GM21515 (cell line): ENCODE results near the gene CNOT9.

ENCODE experiments used
- ATAC-seq: cut with Tn5 transposase; IDR thresholded peaks from one replicate; pipeline ENCODE4 v1.9.1; 2021; ENCODE audit not compliant: unreplicated experiment

CNOT9 gene

GRCh38 chr2:218577482-218578220 is 9.0 kb downstream of the CNOT9 start:
- ATAC-seq: no peak

DNA sequence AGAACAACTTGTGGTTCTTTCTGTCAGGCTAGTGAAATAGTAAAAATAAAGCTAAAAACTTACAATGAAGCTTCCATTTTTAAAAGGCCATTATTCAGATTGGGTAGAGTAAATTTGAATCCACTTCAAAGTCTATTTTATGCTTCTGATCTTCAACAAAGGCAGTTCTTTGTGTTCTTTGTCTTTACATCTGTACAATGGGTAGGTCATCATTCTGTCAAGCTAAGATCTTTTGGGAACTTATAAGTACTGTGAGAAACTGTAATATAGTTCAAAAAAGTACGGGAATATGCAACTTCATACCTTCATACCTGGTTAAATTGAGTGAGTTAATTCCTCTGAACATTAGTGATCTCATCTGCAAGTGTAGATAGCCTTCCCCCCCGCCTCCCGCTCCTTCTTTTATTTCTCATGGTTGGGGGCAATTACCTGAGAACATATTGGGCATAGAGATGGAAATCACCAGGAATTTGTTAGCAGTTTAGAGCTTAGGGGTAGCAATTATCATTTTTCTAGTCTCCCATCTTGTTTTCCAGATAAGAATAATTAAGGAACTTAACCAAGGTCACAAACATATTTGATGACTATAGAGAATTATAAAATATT is 9.7 kb downstream of the CNOT9 start:
- no peak for ATAC-seq

- no peak for ATAC-seq
These were observed 13.4 kb downstream of the CNOT9 start for GRCh38 chr2:218582076-218582475.

DNA sequence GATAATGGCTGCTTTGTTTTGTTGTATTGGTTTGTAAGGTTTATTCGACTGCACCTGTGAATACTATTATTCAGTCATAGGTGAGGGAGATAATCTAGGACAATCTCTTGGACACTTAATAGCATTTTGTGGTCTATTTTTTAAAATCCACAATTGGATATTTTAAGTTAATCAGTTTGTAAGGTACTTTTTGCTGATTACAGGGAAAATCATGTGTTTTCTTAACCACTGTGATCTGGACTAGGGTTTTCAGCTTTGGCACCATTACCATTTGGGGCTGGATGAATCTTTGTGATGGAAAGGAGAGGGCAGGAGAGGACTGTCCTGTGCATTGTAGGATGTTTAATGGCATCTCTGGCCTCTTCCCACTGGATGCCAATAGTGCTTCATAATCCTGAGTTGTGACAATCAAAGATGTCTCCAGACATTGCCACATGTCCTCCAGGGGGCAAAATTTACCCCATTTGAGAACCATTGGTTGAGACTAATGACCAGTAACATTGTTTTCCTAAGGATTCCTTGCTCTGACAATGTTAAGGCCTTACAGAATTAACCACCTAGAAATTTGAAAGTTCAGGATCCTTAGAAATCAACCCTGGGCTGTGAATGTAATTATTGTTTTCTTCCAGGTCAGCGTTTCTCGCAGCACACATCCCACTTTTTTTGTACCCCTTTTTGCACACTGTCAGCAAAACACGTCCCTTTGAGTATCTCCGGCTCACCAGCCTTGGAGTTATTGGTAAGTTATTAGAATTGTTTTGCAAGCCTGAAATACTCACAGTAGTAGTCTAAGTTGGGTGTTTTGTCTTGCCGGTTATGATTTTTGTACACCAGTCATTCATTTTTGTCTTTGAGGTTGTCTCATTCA is 15.6 kb downstream of the CNOT9 start:
- ATAC-seq: no peak

GRCh38 chr2:218585541-218585940 is 16.9 kb downstream of the CNOT9 start:
- ATAC-seq: no peak

GRCh38 chr2:218605432-218605831 is 36.8 kb downstream of the CNOT9 start:
- no peak for ATAC-seq

- no peak for ATAC-seq
These were observed 38.9 kb downstream of the CNOT9 start, which contains the start of gene PLCD4 for GRCh38 chr2:218607436-218608115. Gene PLCD4, plus strand, starts transcription at chr2:218607899. Its CDS starts 7,841 bp downstream, at chr2:218615740.

GRCh38 chr2:218615868-218616315 is 47.3 kb downstream of the CNOT9 start:
- no peak for ATAC-seq

DNA sequence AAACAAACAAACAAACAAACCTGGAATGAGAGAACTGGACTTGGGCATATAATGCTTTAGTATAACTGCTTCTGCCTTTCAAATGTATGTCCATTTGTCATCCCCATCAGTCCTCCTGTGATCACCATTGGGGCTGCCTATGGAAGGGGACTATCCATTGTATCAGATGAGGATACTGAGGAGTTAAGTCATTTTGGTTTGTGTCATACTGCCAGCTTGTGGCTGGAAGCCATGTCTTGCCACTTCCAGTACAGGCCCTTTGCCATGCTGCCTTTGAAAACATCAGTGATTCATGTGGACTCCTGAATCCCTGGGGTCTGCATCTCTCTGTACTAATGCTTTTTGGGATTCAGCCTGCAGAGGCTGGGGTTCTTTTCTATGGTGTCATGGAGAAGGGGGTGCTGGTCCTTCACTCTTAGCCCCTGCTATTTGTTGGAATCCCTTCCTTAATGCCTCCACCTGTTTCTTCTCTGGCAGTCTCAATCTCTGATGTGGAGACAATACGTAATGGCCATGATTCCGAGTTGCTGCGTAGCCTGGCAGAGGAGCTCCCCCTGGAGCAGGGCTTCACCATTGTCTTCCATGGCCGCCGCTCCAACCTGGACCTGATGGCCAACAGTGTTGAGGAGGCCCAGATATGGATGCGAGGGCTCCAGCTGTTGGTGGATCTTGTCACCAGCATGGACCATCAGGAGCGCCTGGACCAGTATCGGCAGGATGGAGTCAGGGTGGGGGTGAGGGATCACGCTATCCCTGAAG is 49.6 kb downstream of the CNOT9 start:
- ATAC-seq: no peak

DNA sequence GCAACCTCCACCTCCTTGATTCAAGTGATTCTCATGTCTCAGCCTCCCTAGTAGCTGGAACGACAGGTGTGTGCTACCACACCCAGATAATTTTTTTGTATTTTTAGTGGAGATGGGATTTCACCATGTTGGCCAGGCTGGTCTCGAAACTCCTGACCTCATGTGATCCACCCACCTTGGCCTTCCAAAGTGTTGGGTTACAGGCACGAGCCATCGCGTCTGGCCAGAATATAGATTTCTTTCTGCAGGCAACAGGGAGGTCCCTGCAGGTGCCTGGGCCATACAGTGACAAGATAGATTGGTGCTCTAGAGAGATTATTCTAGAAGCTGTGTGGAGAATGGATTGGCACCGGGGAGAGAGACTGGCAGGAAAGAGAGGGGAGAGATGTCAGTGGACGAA is 52.4 kb downstream of the CNOT9 start:
- no peak for ATAC-seq

- no peak for ATAC-seq
These were observed 54.1 kb downstream of the CNOT9 start for GRCh38 chr2:218622606-218623365.

DNA sequence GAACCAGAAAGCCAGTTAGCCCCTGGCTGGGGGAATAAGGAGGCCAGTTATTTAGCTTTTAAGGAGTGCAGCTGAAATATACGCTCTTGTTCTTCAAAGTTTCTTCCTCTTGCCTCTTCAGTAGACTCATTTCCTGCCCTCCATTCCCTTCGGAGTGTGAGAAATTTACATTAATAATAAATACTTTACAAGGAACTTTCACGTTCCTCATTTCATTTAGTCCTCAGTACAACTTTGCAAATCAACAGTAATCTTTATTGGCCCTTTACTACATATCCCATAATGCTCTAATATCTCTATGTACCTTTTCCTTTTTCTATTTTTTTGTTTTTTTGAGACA is 54.7 kb downstream of the CNOT9 start:
- no peak for ATAC-seq

GRCh38 chr2:218626369-218626768 is 57.7 kb downstream of the CNOT9 start:
- no peak for ATAC-seq

- ATAC-seq: no peak
These were observed 59.3 kb downstream of the CNOT9 start for GRCh38 chr2:218627939-218628338.

GRCh38 chr2:218631837-218632236 is 63.2 kb downstream of the CNOT9 start:
- ATAC-seq: no peak

GRCh38 chr2:218635719-218636118 is 67.1 kb downstream of the CNOT9 start:
- ATAC-seq: no peak

DNA sequence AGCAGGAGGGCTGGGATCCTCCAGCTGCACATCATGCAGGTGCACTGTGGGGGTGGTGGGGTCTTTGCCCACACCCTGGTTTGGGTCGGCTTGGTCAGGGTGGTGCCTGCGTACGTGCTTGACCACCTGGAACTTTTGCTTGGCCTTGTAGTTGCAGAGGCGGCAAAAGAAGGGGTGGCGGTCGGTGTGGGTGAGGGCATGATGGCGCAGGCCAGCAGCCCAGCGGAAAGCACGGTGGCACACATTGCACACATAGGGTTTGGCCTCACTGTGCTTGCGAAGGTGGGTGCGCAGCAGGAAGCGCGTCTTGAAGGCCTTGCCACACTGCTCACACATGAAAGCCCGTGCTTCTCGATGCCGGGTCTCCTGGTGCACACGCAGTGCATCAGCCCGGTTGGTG is 69.7 kb downstream of the CNOT9 start:
- no peak for ATAC-seq

GRCh38 chr2:218642121-218642656 is 73.5 kb downstream of the CNOT9 start:
- ATAC-seq: no peak

- ATAC-seq: no peak
These were observed 74.1 kb downstream of the CNOT9 start for GRCh38 chr2:218642786-218643185.
